WERI-Rb-1 (cell line): Measurements from ENCODE around the gene PROX2.

Source experiments
- DNase-seq: peaks from one replicate; pipeline ENCODE4 v3.0.0-alpha.2; 2020
- H3K27ac ChIP-seq: fragments of 250-450 bp; sonication (Bioruptor Pico); 2 replicates; pipeline ENCODE4 v1.5.1; 2020; ENCODE audit warnings: mild to moderate bottlenecking, moderate library complexity
- H3K27me3 ChIP-seq: fragments of 250-450 bp; sonication (Bioruptor Pico); 2 replicates; pipeline ENCODE4 v1.5.1; 2021; ENCODE audit warnings: mild to moderate bottlenecking, low read depth, moderate library complexity; ENCODE audit not compliant: insufficient read depth, severe bottlenecking
- H3K36me3 ChIP-seq: fragments of 250-450 bp; sonication (Bioruptor Pico); 2 replicates; pipeline ENCODE4 v1.5.1; 2020; ENCODE audit warnings: mild to moderate bottlenecking, moderate library complexity
- H3K4me3 ChIP-seq: 2 replicates; pipeline ENCODE4 v1.5.1; 2011; ENCODE audit warnings: low read depth, mild to moderate bottlenecking, control low read depth, low read length
- H3K9me3 ChIP-seq: fragments of 250-450 bp; sonication (Bioruptor Pico); 2 replicates; pipeline ENCODE4 v1.5.1; 2021; ENCODE audit warnings: mild to moderate bottlenecking, moderate library complexity; ENCODE audit not compliant: severe bottlenecking
- CTCF ChIP-seq: IDR thresholded peaks from 2 replicates; pipeline ENCODE4 v1.5.1; 2011; ENCODE audit warnings: low read depth, mild to moderate bottlenecking, control low read depth, inconsistent platforms, low read length

Gene PROX2

GRCh38 chr14:74920281-74920680 is 44.3 kb upstream of the PROX2 start:
- no peak overlapping the region for H3K27ac ChIP-seq
- TF ChIP-seq CTCF = no peak

GRCh38 chr14:74919421-74920165 is 43.6 kb upstream of the PROX2 start:
- peaks cover 31% of the 10 kb centered on the region for H3K36me3 ChIP-seq

More at GRCh38 chr14:74920281-74920680, 44.3 kb upstream of the PROX2 start:
- peaks cover 28% of the 10 kb centered on the region for H3K36me3 ChIP-seq
- no peak for DNase-seq
- no peaks in the 10 kb centered on the region for H3K27me3 ChIP-seq
- H3K9me3 ChIP-seq = no peaks in the 10 kb centered on the region
- H3K4me3 ChIP-seq = no peak overlapping the region

GRCh38 chr14:74918380-74918779 is 42.4 kb upstream of the PROX2 start:
- TF ChIP-seq CTCF = no peak
- Histone ChIP-seq H3K27ac (no peak overlapping the region), H3K9me3 (no peaks in the 10 kb centered on the region), H3K4me3 (no peak overlapping the region), H3K36me3 (peaks cover 33% of the 10 kb centered on the region), H3K27me3 (no peaks in the 10 kb centered on the region)
- DNase-seq = no peak

More at GRCh38 chr14:74919421-74920165, 43.6 kb upstream of the PROX2 start:
- no peak for DNase-seq
- Histone ChIP-seq H3K27me3 (no peaks in the 10 kb centered on the region), H3K9me3 (no peaks in the 10 kb centered on the region), H3K4me3 (no peak overlapping the region), H3K27ac (no peak overlapping the region)
- no peak for TF ChIP-seq CTCF

- no peak overlapping the region for H3K4me3 ChIP-seq
- no peak overlapping the region for H3K27ac ChIP-seq
These were observed 41.7 kb upstream of the PROX2 start for GRCh38 chr14:74917646-74918081.

GRCh38 chr14:74917178-74917543 is 41.2 kb upstream of the PROX2 start:
- no peak for DNase-seq
- peaks cover 31% of the 10 kb centered on the region for H3K36me3 ChIP-seq
- no peak overlapping the region for H3K4me3 ChIP-seq
- no peaks in the 10 kb centered on the region for H3K27me3 ChIP-seq
- no peak for TF ChIP-seq CTCF
- no peak overlapping the region for H3K27ac ChIP-seq
- H3K9me3 ChIP-seq = no peaks in the 10 kb centered on the region

More at GRCh38 chr14:74917646-74918081, 41.7 kb upstream of the PROX2 start:
- no peaks in the 10 kb centered on the region for H3K27me3 ChIP-seq
- peaks cover 31% of the 10 kb centered on the region for H3K36me3 ChIP-seq
- TF ChIP-seq CTCF = no peak
- no peak for DNase-seq
- H3K9me3 ChIP-seq = no peaks in the 10 kb centered on the region

GRCh38 chr14:74915826-74916225 is 39.9 kb upstream of the PROX2 start:
- Histone ChIP-seq H3K36me3 (peaks cover 30% of the 10 kb centered on the region), H3K9me3 (no peaks in the 10 kb centered on the region), H3K27ac (no peak overlapping the region), H3K27me3 (no peaks in the 10 kb centered on the region), H3K4me3 (no peak overlapping the region)
- no peak for TF ChIP-seq CTCF
- DNase-seq = no peak
